K562 (cell line): ENCODE results near the gene ZNF692. TPM values are rescaled to one million over a fixed set of nuclear protein-coding genes. Genes with fewer than 3 reads are reported as not detected.

Source experiments
- BRD4 ChIP-seq: fragments of 200-600 bp; sonication (generic); IDR thresholded peaks from 2 replicates; pipeline ENCODE4 v1.6.1; 2017; ENCODE audit warnings: inconsistent platforms
- CTCF ChIP-seq, 3 experiments: IDR thresholded peaks in 2 of 3; conservative IDR thresholded peaks in 1 of 3; 2 replicates each; pipeline ENCODE4 v1.5.1; 2011 to 2012; ENCODE audit warnings: low read length in 3 of 3, mild to moderate bottlenecking in 3 of 3, control low read depth in 2 of 3, improper control_type of control experiment in 1 of 3, inconsistent platforms in 1 of 3, low read depth in 1 of 3, mixed read lengths in 1 of 3, moderate library complexity in 1 of 3; ENCODE audit not compliant: insufficient read depth in 2 of 3
- FOXJ2 ChIP-seq: fragments of 200-800 bp; sonication (Bioruptor generic); IDR thresholded peaks from 2 replicates; pipeline ENCODE4 v1.6.1; 2016; ENCODE audit warnings: missing genetic modification characterization, missing compliant biosample characterization
- KDM2B ChIP-seq: fragments of 250-450 bp; sonication (Bioruptor Pico); IDR thresholded peaks from 2 replicates; pipeline ENCODE4 v1.8.0; 2021; ENCODE audit warnings: mild to moderate bottlenecking, moderate library complexity
- POLR2B ChIP-seq: fragments of 450-650 bp; IDR thresholded peaks from 2 replicates; pipeline ENCODE4 v1.6.1; 2018; ENCODE audit warnings: low read depth; ENCODE audit not compliant: partially characterized antibody
- PYGO2 ChIP-seq: fragments of 450-650 bp; IDR thresholded peaks from 2 replicates; pipeline ENCODE4 v1.6.1; 2016; ENCODE audit warnings: mild to moderate bottlenecking, missing genetic modification characterization, moderate library complexity, missing compliant biosample characterization
- SREBF2 ChIP-seq: sonication (generic); formaldehyde crosslinking; IDR thresholded peaks from 2 replicates; pipeline ENCODE4 v1.4.0; 2020; ENCODE audit warnings: mild to moderate bottlenecking, missing genetic modification reagents
- TAF9B ChIP-seq: fragments of 450-650 bp; IDR thresholded peaks from 2 replicates; pipeline ENCODE4 v1.6.1; 2018; ENCODE audit warnings: mild to moderate bottlenecking; ENCODE audit not compliant: partially characterized antibody
- TOE1 ChIP-seq, 2 experiments: fragments of 450-650 bp in 1 of 2; sonication (generic) in 1 of 2; formaldehyde crosslinking in 1 of 2; IDR thresholded peaks; 2 replicates each; pipeline versions ENCODE4 v1.7.1 to v1.8.0; 2016 to 2022; ENCODE audit warnings: borderline replicate concordance in 2 of 2, mild to moderate bottlenecking in 2 of 2, antibody characterized with exemption in 1 of 2, inconsistent platforms in 1 of 2, low read depth in 1 of 2, missing genetic modification reagents in 1 of 2, moderate library complexity in 1 of 2
- ZBTB33 ChIP-seq: sonication (generic); formaldehyde crosslinking; IDR thresholded peaks from 2 replicates; pipeline ENCODE4 v1.8.1; 2023; ENCODE audit warnings: mild to moderate bottlenecking, missing genetic modification reagents
- ZNF324 ChIP-seq: fragments of 250-450 bp; sonication (Bioruptor Pico); IDR thresholded peaks from 2 replicates; pipeline ENCODE4 v1.4.0; 2020; ENCODE audit warnings: mild to moderate bottlenecking
- ZSCAN29 ChIP-seq: fragments of 450-650 bp; IDR thresholded peaks from 2 replicates; pipeline ENCODE4 v1.6.1; 2017
- polyA plus RNA-seq, 8 experiments: library from polyadenylated mRNA; depleted of rRNA in 4 of 8; stranded (reverse) in 5 of 8; unstranded in 3 of 8; fragments of >200 nt; fragmentation: Nextera tagmentation in 2 of 8; fragmentation: Illumina TruSeq in 1 of 8; extraction: Ambion mirVana in 2 of 8; extraction: Trizol in 1 of 8; gene quantifications; 2 replicates each; pipeline versions ENCODE4 v1.2.1 to v1.2.3, GENCODE V29; 2011 to 2014; ENCODE audit warnings: inconsistent platforms in 1 of 8, missing spikeins in 1 of 8
- total RNA-seq, 7 experiments: library from RNA; depleted of rRNA in 6 of 7; stranded (reverse); fragments of >200 nt in 6 of 7; fragmentation: Illumina TruSeq in 2 of 7; extraction: Trizol in 2 of 7; gene quantifications; 2 replicates each; pipeline versions ENCODE4 v1.2.1 to v1.2.3, GENCODE V29; 2011 to 2021; ENCODE audit warnings: low replicate concordance in 1 of 7
- TF ChIP-seq, protein P1 (sequence below): fragments of 450-650 bp; formaldehyde crosslinking; conservative IDR thresholded peaks from 2 replicates; pipeline ENCODE4 v1.4.0; 2022; ENCODE audit warnings: mild to moderate bottlenecking, missing genetic modification characterization
- TF ChIP-seq, protein P2 (sequence below): fragments of 250-450 bp; sonication (Bioruptor Pico); IDR thresholded peaks from 2 replicates; pipeline ENCODE4 v1.4.0; 2020

ZNF692 gene
- total and polyA plus RNA-seq, 9 of the 15 experiments (the other 6 are each of a cell fraction or from before 2014, with no cell fraction given), result 8.4 to 143 (median 55.9) TPM

- no peak for TF ChIP-seq CTCF (IDR thresholded peaks at IDR 0.05 in 2 of 3, conservative IDR thresholded peaks at IDR 0.05 in 1 of 3; ENCODE audit: insufficient read depth in 2 of 3, low read depth in 1 of 3, low read length in 3 of 3)
- TF ChIP-seq ZSCAN29, result no peak
- TF ChIP-seq TOE1 (IDR thresholded peaks at IDR 0.05; ENCODE audit: borderline replicate concordance), result no peak
- TF ChIP-seq TOE1 (CRISPR knock-in tag; IDR thresholded peaks at IDR 0.05; ENCODE audit: borderline replicate concordance, low read depth), result no peak
- TF ChIP-seq KDM2B, result no peak
- TF ChIP-seq BRD4, result no peak
- no peak for TF ChIP-seq ZBTB33
- no peak for TF ChIP-seq SREBF2 (CRISPR knock-in tag)
- TF ChIP-seq, protein P1, sequence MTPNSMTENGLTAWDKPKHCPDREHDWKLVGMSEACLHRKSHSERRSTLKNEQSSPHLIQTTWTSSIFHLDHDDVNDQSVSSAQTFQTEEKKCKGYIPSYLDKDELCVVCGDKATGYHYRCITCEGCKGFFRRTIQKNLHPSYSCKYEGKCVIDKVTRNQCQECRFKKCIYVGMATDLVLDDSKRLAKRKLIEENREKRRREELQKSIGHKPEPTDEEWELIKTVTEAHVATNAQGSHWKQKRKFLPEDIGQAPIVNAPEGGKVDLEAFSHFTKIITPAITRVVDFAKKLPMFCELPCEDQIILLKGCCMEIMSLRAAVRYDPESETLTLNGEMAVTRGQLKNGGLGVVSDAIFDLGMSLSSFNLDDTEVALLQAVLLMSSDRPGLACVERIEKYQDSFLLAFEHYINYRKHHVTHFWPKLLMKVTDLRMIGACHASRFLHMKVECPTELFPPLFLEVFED (CRISPR knock-in tag), result no peak
- TF ChIP-seq PYGO2 (tag), result no peak
- no peak for TF ChIP-seq POLR2B
- no peak for TF ChIP-seq TAF9B
- TF ChIP-seq, protein P2, sequence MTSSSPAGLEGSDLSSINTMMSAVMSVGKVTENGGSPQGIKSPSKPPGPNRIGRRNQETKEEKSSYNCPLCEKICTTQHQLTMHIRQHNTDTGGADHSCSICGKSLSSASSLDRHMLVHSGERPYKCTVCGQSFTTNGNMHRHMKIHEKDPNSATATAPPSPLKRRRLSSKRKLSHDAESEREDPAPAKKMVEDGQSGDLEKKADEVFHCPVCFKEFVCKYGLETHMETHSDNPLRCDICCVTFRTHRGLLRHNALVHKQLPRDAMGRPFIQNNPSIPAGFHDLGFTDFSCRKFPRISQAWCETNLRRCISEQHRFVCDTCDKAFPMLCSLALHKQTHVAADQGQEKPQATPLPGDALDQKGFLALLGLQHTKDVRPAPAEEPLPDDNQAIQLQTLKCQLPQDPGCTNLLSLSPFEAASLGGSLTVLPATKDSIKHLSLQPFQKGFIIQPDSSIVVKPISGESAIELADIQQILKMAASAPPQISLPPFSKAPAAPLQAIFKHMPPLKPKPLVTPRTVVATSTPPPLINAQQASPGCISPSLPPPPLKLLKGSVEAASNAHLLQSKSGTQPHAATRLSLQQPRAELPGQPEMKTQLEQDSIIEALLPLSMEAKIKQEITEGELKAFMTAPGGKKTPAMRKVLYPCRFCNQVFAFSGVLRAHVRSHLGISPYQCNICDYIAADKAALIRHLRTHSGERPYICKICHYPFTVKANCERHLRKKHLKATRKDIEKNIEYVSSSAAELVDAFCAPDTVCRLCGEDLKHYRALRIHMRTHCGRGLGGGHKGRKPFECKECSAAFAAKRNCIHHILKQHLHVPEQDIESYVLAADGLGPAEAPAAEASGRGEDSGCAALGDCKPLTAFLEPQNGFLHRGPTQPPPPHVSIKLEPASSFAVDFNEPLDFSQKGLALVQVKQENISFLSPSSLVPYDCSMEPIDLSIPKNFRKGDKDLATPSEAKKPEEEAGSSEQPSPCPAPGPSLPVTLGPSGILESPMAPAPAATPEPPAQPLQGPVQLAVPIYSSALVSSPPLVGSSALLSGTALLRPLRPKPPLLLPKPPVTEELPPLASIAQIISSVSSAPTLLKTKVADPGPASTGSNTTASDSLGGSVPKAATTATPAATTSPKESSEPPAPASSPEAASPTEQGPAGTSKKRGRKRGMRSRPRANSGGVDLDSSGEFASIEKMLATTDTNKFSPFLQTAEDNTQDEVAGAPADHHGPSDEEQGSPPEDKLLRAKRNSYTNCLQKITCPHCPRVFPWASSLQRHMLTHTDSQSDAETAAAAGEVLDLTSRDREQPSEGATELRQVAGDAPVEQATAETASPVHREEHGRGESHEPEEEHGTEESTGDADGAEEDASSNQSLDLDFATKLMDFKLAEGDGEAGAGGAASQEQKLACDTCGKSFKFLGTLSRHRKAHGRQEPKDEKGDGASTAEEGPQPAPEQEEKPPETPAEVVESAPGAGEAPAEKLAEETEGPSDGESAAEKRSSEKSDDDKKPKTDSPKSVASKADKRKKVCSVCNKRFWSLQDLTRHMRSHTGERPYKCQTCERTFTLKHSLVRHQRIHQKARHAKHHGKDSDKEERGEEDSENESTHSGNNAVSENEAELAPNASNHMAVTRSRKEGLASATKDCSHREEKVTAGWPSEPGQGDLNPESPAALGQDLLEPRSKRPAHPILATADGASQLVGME (CRISPR knock-in tag), result no peak
- no peak for TF ChIP-seq FOXJ2 (tag)
- no peak for TF ChIP-seq ZNF324 (CRISPR knock-in tag)
These were observed 21.7 kb downstream of the ZNF692 start (continued) for GRCh38 chr1:248837045-248837780.
